ENCODE data around the gene OR2F1.

OR2F1 gene

DNA sequence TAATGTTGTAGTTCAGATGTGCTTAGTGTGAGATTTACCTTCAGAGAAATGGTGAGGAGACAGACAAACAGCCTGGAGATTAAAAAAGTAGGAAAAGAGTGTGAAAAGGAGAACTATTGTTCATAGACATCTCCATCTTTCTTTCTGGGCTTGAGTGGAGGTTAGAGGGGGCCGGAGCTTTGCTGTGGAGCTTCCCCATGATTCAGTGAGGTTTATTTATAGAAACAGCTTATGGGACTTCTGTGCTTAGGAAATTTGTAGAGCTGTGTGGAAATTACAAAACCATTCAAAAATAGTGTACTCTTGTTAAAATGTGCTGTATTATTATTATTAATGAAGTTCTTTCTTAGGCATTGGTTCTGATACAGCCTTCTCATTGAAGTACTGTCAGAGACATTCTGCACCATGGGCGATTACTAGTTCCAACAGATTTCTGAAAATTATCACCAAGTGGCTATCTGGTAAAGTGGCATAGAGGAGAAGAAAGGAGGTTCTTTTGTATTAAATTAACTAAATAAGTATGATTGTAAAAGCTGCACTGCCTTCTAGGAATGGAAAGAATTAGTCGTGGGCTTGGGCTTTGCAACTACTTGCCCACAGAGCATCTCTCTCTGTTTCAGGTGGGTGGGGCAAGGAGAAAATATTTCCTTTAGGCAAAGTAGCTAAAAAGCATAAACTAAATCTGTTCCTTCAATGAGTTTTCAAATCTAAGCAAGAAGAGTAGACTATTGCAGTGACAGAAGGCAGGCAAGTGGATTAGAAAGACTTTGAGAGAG, 44.0 kb upstream of the OR2F1 start:
- Histone ChIP-seq H3K27me3 (replicated peaks) (no peaks in the 10 kb centered on the region), H3K27ac (no peak overlapping the region), H3K4me3 (ENCODE audit: low read depth, low read length) (no peak overlapping the region), H3K36me3 (replicated peaks) (no peaks in the 10 kb centered on the region)
- TF ChIP-seq, protein P1, sequence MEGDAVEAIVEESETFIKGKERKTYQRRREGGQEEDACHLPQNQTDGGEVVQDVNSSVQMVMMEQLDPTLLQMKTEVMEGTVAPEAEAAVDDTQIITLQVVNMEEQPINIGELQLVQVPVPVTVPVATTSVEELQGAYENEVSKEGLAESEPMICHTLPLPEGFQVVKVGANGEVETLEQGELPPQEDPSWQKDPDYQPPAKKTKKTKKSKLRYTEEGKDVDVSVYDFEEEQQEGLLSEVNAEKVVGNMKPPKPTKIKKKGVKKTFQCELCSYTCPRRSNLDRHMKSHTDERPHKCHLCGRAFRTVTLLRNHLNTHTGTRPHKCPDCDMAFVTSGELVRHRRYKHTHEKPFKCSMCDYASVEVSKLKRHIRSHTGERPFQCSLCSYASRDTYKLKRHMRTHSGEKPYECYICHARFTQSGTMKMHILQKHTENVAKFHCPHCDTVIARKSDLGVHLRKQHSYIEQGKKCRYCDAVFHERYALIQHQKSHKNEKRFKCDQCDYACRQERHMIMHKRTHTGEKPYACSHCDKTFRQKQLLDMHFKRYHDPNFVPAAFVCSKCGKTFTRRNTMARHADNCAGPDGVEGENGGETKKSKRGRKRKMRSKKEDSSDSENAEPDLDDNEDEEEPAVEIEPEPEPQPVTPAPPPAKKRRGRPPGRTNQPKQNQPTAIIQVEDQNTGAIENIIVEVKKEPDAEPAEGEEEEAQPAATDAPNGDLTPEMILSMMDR (IDR thresholded peaks at IDR 0.05; ENCODE audit: low read depth, low read length, missing control alignments): no peak
- in situ Hi-C loops (cut with HindIII; ENCODE audit: low pct_ligation_motif_present, low sequenced_read_pairs): no loop called here
- no peak for DNase-seq

DNA sequence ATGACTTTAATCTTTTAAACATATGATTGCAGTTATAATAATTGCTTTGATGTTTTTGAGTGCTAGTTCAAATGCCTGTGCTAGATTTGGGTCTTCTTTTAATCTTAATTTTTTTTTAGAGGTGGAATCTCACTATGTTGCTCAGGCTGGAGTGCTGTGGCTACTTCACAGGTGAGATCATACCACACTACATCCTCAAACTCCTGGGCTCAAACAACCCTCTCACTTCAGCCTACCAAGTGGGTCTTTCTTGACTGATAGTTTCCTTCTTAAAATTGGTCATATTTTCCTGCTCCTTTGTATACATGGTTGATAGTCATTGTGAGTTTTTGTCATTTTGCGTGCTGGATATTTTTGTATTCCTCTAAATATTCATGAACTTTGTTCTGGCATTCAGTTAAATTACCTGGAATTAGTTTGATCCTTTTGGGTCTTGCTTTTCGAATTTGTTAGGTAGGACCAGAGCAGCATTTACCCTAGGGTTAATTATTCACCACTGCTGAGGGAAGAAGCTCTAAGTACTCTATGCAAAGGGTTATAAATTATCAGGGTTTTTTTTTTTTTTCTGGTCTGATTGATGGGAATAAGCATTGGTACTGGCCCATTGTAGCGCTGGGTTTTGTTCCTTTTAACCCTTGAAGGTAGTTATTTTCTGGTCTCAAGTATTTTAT, 40.6 kb upstream of the OR2F1 start:
- in situ Hi-C loops (cut with HindIII; ENCODE audit: low pct_ligation_motif_present, low sequenced_read_pairs): no loop called here
- no peaks in the 10 kb centered on the region for H3K27me3 ChIP-seq (replicated peaks)
- no peak overlapping the region for H3K27ac ChIP-seq
- no peak for DNase-seq
- no peaks in the 10 kb centered on the region for H3K36me3 ChIP-seq (replicated peaks)
- H3K4me3 ChIP-seq (ENCODE audit: low read depth, low read length): no peak overlapping the region
- TF ChIP-seq, protein P1 (IDR thresholded peaks at IDR 0.05; ENCODE audit: low read depth, low read length, missing control alignments): no peak

DNA sequence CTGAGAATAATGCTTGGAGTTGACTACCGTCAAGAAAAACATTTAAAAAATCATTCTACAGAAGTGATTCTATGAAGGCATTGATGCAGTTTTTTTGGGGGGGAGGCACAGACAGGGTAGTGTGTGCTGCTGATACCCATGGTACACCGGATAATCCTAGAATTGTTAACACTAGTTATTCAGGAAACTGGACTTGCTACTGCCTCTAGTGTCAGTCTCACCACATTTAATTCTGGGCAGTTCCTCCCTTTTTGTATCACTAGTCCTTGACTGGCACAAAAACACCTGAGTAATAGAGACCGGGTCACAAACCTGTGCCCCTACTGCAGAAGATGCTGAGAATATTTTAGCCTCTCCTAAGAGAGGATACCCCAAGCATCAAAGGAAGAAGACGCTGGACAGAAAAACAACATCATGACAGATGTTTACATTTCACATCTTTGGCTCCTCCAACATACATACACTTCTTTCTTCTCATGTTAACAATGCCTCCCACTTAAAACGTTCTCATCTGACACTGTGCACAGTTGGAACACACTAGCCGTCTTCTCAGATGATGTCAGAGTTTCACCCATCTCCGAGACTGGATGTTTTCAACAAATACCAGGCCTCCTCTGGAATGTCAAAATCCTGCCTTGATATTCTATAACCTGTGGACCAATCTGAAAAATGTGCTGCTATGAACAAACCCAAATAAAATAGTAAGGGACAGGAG, 39.5 kb upstream of the OR2F1 start:
- no peaks in the 10 kb centered on the region for H3K36me3 ChIP-seq (replicated peaks)
- H3K27ac ChIP-seq: no peak overlapping the region
- TF ChIP-seq, protein P1 (IDR thresholded peaks at IDR 0.05; ENCODE audit: low read depth, low read length, missing control alignments): no peak
- DNase-seq: no peak
- in situ Hi-C loops (cut with HindIII; ENCODE audit: low pct_ligation_motif_present, low sequenced_read_pairs): no loop called here
- no peaks in the 10 kb centered on the region for H3K27me3 ChIP-seq (replicated peaks)
- H3K4me3 ChIP-seq (ENCODE audit: low read depth, low read length): no peak overlapping the region

DNA sequence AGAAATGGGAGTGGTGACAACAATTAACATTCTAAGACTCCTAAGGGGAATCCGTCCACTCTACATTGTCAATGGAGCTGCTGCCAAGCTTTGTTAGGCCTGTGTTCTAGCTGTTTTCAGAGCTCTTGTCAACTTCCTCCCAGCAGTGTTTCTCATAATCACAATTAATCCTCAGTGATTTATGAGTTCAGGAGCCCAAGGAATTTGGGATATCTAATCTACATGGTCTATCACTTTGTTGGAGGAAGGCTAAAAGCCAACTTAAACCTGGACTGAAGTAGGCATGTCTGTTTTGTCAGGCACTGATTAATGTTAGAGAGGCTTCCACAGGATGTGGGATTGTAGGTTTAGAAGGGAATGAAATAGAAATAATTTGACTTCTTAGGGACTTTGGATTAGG, 29.8 kb upstream of the OR2F1 start:
- no peak for DNase-seq
- in situ Hi-C loops (cut with HindIII; ENCODE audit: low pct_ligation_motif_present, low sequenced_read_pairs): no loop called here

DNA sequence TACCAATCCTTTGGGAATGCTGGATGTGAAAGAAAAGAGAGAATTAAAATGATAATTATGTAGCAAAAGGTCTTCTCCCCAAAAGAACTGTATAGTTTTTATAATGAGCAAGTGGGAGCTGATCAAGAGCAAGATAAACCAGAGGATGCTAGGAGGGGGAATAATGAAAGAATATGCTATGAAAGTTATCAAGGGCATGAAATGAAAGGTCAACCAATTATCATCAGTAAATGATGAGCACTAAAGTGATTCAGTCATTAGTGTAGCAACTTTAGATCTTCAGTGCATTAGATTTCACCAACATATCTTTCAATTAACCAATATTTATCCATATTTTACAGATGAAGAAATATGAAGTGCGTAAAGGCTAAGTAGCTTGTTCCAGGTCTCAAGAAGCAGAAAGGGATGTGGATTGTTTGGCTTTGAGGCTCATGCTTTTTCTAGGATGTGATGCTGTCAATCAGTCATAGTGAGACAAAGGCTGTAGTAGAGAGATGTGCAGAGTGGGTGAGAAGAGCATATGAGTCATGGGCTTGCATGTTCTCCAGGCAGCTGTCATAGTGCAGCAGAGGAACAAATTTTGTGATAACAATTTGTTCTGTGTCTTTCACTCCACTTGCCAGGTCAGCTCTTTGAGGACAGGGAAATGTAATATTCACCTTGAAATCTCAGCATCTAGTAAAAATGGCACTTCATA, 25.3 kb upstream of the OR2F1 start:
- no peak overlapping the region for H3K4me3 ChIP-seq (ENCODE audit: low read depth, low read length)
- H3K27ac ChIP-seq: no peak overlapping the region
- no peaks in the 10 kb centered on the region for H3K36me3 ChIP-seq (replicated peaks)
- H3K27me3 ChIP-seq (replicated peaks): no peaks in the 10 kb centered on the region
- TF ChIP-seq, protein P1 (IDR thresholded peaks at IDR 0.05; ENCODE audit: low read depth, low read length, missing control alignments): no peak
- DNase-seq: peak; percentile 64
- in situ Hi-C loops (cut with HindIII; ENCODE audit: low pct_ligation_motif_present, low sequenced_read_pairs): no loop called here

More for the DNA sequence above, 29.8 kb upstream of the OR2F1 start:
- TF ChIP-seq, protein P1 (IDR thresholded peaks at IDR 0.05; ENCODE audit: low read depth, low read length, missing control alignments): no peak
- H3K36me3 ChIP-seq (replicated peaks): no peaks in the 10 kb centered on the region
- no peak overlapping the region for H3K4me3 ChIP-seq (ENCODE audit: low read depth, low read length)
- no peak overlapping the region for H3K27ac ChIP-seq
- H3K27me3 ChIP-seq (replicated peaks): no peaks in the 10 kb centered on the region
